Inflammatory macrophage treated with lipopolysaccharide for 4 hours (primary cell): ENCODE measurements around the gene FUCA1.
"Not testable (repeated sequence)": the region's sequence is repeated elsewhere in the genome, so short reads cannot be mapped to it uniquely, and the experiment has no call there.

Experiments
- DNase-seq: peaks from one replicate; pipeline ENCODE4 v3.0.0-alpha.2; 2020

Gene FUCA1

DNA sequence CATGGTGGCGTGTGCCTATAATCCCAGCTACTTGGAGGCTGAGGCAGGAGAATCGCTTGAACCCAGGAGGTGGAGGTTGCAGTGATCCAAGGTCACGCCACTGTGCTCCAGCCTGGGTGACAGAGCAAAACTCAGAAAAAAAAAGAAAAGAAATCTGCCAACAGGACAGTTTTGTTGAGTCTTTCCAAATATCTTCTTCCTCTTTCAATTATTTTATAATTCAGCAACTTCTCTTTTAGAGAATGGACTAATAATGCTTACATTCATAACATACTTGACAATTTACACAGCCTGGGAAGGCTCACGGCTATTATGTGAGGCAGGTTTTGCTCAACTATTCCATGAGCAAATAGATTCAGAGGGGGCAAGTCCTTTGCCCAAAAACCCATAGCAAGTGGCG lies 27.0 kb upstream of the FUCA1 start:
- DNase-seq: peak; percentile 90

DNA sequence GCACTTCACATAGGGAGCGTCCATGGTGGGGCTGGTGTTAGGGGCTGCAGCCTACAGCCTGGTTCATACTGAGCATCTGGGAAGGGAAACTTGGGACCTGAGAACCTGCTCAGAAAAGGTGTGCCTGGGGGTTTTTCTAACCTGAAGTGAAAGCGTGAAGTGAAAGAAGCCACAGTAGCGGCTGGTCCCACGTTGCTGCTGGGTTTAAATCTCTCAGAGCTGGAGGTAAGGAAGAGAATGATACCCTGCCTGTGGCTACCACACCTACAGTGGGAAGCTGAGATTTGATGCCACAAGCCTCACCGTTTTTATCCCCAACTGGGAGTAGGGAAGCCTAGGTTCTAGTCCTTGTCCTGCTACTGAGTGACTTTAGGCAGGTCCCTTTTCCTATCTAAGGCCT lies 21.0 kb upstream of the FUCA1 start:
- no peak for DNase-seq

DNA sequence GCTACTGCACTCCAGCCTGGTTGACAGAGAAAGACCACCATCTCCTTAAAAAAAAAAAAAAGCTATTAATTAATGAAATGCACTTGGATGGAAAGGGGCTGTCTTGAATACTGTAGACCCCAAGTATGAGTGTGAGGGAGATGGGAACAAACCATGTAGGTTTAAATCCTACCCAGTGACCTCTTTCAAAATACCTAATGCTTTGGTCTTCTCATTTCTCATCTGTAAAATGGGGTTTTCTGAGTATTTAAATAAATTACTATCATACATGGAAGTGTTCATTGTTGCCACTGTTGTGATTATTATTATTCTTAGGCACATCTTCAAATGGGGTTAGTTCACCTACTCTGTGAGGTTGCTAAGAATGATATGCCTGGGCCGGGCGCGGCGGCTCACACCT lies 17.1 kb upstream of the FUCA1 start:
- DNase-seq: no peak

DNA sequence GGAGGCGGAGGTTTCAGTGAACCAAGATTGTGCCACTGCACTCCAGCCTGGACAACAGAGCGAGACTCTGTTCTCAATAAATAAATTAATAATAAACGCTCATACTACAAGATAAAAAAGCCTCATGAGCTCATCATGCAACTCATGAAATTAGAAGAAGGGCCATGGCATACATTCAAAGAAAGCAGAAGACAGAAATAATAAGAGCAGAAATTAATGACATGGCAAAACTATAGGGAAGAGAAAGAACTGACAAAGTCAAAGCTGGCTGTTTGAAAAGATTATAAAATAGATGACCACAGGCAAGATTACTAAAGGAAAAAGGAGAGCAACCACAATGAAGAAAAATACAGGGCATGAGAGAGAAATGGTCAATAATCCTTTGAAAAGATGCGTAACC lies 14.7 kb upstream of the FUCA1 start:
- DNase-seq: no peak

DNA sequence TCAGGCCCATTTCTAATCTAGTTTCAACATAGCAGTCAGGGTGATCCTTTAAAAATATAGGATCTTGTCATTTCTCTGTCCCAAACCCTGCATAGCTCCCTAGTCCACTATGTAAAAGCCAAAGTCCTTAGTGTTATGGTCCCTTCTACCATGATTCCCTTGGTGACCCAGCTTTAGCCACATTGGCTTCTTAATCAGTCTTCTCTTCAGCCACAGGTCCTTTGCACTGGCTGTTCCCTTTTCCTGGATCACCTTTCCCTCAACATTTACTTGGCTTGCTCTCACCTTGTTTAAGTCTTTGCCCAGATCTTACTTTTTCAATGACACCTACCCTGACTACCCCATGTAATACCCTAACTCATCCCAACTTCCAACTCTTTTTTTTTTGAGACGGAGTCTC lies 11.7 kb upstream of the FUCA1 start:
- no peak for DNase-seq

DNA sequence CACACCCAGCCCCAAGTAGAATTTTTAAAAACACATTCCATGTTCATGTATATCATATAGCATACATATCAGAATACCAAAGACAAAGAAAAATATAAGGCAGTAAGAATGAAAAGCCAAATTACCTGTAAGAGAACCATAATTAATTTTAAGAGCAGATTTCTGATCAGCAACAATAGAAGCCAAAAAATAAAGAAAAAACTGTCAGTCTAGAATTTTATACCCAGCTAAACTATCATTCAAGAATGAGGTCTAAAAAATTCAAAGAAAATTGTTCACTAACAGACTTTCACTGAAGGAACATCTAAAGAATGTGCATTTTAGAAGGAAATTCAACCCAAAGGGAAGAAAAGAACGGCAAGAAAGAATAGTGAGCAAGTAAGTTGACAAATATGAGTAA lies 10.6 kb upstream of the FUCA1 start:
- DNase-seq: no peak

DNA sequence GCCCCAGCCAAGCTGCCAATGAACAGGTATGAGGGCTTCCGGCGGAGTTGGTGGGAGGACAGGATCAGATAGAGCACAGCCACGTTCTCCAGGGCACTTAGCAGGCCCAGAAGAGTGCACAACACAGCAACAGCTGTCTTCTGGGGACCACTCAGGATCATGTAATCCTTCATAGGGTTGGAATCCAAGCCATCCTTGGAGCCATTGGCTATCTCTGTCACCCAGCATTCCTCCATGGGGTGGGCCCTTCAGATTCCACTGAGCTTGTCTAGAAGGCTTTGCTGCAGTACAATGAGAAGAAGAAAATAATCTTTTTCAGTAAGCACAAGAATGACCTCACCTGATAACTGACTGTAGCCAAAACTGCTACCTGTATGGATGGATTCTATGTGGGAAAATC lies 7.3 kb upstream of the FUCA1 start:
- no peak for DNase-seq

DNA sequence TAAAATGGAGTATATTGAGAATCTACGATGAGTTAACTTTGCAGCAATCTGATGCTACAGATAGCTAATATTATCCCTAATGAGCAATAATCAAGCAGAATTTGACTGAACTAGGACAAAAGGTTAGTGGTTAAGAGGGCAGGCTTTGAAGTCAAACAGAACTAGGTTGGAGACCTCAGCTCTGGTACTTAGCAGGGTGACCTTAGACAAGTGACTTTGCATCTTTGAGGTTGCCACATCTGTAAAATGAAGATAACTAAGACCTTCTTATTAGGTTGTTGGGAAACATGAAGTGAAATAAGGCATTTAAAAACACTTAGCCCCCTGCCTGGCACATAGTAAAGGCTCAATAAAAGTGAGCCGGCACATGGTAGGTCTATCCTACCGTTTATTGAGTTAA lies 4.3 kb upstream of the FUCA1 start:
- DNase-seq: no peak

DNA sequence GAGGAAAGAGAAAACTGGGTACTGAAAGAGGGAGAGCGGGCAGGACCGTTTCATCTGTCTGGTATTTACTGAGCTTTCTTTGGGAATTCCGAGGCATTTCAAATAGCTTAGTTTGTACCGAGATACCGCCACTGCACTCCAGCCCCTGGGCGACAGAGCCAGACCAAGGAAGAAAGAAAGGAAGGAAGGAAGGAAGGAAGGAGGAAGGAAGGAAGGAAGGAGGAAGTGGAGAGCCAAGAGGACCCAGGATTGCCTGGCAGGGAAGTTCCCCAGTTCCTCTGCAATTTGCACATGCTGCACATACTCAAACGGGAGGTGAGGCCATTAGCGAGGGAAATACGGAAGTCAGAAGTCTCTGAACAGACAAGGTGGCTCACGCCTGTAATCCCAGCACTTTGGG lies 961 bp upstream of the FUCA1 start:
- DNase-seq: peak; percentile 57

DNA sequence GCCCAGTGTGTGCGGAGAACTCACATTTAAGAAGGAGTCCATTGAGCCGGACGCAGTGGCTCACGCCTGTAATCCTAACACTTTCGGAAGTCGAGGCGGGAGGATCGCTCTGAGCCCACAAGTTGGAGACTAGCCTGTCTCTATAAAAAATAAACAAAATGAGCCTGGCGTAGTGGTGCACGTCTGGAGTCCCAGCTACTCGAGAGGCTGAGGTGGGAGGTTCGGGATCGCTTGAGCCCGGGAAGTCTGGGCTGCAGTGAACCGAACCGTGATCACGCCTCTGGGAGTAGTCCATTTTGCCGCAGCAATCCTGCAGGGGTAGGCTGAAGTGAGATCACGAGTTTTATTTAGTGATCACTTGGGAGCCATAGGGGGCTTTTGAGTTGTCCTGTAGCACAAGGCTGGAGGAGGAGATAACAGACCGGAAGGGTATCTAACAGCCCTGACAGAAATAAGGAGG lies 497 bp upstream of the FUCA1 start:
- no peak for DNase-seq

DNA sequence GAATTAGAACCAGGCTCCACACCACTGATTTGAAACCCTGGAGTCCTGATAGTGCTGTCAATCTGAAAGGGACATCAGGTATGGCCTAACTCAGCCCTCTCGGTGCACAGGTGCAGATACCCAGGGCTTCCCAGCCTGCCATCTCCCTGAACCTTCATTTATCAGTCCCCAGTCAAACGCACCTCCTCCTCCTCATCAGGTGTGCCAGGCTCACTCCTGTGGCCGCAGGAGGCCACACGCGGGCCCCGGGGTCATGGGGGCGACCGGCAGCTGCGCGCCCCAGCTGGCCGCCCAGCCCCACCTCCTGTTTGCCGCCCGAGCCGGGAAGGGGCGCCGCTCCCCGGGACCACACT lies 572 bp downstream of the FUCA1 start:
- DNase-seq: no peak

DNA sequence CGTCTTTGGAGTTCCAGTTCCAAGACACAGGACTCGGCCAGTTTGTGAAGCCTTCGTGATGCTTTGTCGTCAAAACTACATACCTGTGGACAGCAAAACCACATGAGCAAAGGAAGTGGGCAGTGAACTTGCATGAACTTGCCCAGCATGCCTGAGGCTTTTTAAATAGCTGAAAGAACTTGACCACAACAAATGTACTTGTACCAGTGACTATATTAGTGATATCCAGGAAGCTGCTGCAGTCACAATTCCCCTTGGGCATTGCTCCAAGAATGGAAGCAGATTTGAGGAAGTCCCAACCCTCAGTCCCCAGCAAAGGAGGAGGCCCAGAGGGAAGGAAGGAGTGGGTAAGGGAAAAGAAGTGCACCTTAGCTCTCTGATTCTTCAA lies 2.6 kb downstream of the FUCA1 start:
- peak; percentile 50 for DNase-seq

DNA sequence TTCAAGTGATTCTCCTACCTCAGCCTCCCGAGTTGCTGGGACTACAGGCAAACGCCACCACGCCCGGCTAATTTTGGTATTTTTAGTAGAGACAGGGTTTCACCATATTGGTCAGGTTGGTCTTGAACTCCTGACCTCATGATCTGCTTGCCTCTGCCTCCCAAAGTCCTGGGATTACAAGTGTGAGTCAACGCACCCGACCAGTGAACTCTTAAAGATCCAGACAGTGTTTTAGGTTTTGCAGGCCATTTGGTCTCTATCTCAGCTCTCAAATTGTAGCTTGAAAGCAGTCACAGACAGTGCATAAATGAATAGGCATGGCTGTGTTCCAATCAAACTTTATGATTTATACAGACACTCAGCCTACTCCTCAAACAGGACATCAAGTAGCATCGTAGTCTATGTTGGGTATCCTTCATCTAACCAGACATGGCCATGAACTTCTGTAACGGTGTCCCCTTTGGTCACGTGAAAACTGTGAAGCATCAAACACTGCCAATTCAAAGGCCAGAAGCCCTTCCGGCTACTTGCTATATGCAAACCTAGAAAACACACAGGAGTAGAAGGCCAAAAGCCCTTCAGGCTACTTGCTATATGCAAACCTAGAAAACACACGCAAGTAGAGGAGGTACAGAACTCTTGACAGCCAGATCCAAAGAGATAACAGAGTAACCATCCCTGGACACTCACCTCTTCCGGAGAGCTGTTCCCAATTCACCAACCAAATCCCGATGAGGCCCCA lies 3.1 kb downstream of the FUCA1 start:
- no peak for DNase-seq

DNA sequence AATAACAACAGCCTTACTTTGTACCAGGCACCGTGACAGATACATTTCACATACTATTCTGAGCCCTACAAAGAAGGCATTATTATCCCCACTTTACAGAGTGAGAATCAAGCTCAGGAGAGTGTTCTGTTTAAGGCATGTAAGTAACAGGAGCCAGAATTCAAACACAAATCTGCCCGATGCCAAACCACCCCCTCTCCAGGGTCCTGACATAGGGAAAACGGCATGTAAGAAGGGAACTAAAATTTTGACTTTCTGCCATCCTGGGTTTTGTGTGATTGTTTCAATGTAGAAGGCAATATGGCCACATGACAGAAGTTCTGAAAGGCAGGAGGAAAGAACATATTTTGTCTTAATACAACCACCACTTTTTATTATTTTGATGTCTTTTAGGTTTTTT lies 5.5 kb downstream of the FUCA1 start:
- no peak for DNase-seq

DNA sequence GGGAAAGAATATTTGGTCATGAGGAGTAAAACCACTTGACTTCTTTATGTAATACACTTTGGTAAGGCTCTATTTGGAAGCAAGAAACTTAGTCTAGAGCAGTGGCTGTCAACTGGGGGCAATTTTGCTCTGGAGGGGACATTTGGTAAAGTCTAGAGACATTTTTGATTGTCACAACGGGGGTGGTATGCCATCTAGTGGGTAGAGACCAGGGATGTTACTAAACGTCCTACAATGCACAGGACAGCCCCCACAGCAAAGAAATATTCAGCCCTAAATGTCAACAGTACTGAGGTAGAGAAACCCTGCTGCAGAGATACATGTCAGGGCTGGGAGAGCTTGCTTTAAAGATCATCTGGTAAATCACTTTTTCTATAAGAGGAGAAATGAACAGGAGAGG lies 13.5 kb downstream of the FUCA1 start:
- peak; percentile 7 for DNase-seq

DNA sequence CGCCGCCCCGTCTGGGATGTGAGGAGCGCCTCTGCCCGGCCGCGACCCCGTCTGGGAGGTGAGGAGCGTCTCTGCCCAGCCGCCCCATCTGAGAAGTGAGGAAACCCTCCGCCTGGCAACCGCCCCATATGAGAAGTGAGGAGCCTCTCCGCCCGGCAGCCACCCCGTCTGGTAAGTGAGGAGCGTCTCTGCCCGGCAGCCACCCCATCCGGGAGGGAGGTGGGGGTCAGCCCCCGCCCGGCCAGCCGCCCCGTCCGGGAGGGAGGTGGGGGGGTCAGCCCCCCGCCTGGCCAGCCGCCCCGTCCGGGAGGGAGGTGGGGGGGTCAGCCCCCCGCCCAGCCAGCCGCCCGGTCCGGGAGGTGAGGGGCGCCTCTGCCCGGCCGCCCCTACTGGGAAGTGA lies 15.0 kb downstream of the FUCA1 start:
- DNase-seq: not testable (repeated sequence)

DNA sequence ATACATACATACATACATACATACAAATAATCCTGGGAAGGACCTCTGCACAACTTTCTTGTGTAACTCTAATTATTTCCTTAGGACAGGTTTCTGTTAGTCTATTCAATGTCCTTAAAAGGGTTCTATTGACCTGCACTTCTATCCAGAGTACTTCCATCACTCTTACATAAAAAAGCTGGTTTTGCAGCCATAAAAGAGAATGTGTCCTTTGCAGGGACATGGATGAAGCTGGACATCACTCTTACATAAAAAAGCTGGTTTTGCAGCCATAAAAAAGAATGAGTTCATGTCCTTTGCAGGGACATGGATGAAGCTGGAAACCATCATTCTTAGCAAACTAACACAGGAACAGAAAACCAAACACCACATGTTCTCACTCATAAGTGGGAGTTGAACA lies 16.7 kb downstream of the FUCA1 start:
- DNase-seq: not testable (repeated sequence)

DNA sequence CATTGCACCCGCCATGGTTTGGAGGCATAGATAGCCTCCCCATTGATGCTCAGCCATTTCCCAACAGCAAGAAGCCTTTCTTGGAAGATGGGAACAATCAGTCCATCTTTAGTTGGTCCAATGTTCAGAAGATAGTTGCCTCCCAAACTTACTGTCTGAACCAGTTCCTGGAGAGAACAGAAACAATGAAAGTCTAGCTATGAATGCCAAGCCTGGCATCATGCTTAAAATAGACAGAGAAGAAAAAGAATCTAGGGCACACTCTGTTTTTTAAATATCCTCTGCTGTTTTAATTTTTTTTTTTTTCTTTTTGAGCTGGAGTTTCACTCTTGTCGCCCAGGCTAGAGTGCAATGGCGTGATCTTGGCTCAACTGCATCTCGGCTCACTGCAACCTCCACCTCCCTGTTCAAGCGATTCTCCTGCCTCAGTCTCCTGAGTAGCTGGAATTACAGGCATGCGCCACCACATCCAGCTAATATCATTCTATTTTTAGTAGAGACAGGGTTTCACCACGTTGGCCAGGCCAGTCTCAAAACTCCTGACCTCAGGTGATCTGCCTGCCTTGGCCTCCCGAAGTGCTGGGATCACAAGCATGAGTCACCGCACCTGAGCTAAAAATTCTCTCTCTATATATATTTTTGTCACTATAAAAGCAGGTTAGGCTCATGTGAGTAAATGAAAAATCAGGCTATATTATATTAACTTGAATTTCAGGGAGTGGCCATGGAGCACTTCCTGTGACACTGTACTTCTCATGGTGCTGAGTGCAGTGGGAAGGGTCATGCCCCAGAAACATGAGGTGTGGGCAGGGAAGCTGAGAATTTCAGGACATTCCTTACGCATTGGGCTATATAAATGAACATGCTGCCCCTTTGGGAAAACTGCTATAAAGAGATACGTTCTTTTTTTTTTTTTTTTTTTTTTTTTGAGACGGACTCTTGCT lies 19.1 kb downstream of the FUCA1 start:
- DNase-seq: no peak

DNA sequence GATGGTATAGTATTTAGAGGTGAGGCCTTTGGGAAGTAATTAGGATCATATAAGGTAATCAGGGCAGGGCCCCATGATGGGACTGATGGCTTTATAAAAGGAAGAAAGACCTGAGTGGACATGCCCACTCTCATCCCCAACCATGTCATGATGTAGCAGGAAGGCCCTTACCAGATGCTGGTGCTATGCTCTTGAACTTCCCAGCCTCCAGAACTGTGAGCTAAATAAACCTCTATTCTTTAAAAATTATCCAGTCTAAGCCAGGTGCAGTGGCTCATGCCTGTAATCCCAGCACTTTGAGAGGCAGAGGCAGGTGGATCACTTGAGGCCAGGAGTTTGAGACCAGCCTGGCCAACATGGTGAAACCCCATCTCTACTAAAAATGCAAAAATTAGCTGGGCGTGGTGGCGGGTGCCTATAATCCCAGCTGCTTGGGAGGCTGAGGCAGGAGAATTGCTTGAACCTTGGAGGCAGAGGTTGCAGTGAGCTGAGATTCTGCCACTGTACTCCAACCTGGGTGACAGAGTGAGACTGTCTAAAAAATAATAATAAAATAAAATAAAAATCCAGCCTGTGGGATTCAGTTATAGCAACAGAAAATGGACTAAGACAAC lies 20.5 kb downstream of the FUCA1 start:
- DNase-seq: not testable (repeated sequence)

DNA sequence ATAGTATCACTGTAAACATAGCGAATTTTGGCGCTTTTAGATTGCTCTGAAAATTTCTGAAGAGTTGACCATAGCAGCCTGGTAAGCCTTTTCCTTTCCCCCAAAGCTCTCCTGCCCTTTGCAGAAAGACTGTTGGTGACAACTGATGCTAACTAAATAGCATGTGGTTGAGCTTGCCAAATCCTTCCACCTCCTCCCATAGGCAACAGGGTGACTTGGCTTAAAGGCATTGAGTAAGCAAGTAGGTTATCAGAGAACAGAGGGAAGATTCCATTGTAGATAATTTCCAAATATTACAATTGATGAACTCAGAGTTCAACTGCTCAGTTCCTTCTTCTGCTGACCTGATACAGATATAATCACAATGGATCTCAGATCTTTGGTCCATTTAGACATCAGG lies 22.9 kb downstream of the FUCA1 start:
- peak; percentile 39 for DNase-seq

DNA sequence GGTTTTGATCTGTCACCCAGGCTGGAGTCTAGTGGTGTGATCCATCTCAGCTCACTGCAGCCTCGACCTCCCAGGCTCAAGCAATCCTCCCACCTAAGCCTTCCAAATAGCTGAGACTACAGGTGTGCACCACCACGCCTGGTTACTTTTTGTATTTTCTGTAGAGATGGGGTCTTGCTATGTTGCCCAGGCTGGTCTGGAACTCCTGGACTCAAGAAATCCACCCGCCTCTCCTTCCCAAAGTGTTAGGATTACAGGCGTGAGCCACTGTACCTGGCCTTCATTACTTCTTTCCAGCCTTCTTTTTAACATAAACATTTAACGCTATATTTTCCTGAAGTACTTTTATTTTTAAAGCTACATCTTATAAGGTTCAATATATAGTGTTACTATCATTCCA lies 24.4 kb downstream of the FUCA1 start:
- DNase-seq: no peak

DNA sequence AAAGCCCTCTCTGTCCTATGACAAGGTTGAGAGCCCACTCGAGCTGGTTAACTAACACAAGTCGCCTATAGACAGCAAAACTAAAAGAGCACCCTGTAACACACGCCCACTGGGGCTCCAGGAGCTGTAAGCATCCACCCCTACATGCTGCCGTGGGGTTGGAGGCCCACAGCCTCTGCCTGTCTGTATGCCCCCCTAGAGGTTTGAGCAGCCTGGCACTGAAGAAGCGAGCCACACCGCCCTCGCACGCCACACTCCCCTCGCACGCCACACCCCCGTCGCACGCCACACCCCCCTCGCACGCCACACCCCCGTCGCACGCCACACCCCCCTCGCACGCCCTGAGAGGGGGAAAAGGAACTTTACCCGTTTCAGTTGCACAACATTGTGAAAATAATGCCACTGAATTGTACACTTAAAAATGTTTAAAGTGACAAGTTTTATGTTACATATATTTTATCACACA lies 29.7 kb downstream of the FUCA1 start:
- peak; percentile 69 for DNase-seq

DNA sequence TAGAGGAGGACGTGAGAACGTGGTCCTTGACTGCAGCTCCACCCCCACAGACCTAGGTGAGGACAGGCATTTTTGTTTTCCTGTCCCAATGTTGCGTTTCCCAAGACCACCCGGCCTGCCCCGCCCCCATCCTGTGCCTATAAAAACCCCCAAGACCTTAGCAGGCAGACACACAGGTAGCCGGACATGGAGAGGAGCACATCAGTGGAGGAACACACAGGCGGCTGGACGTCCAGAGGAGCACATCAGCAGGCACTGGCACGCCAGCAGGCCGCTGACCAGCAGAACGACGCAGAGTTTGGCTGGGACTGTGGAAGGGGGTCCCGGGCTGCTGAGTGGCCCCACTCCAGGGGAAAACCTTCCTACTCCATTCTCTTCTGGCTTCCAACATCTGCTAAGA lies 30.2 kb downstream of the FUCA1 start:
- DNase-seq: no peak

DNA sequence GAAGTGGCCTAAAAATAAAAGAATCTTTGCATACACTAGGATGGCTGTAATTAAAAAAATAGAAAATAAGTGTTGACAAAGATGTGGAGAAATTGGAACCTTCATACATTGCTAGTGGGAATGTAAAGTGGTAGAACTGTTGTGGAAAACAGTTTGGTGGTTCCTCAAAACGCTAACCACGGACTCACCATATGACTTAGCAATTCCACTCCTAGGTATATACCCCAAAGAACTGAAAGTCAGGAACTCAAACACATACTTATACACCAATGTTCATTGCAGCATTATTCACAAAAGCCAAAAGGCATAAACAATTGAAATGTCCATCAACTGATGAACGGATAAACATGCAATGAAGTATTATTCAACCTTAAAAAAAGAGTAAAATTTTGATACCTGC lies 32.1 kb downstream of the FUCA1 start:
- DNase-seq: peak; percentile 36
